Upper lobe of left lung (tissue), 4 donors: ENCODE results near the gene POTEF.

Experiments
- CTCF ChIP-seq, 6 experiments: fragments of 450-650 bp in 4 of 6; fragments of 200-600 bp in 2 of 6; sonication (generic) in 2 of 6; IDR thresholded peaks; one replicate each; pipeline ENCODE4 v1.5.1; 2016 to 2019; ENCODE audit warnings: antibody characterized with exemption in 6 of 6
- EP300 ChIP-seq, 4 donors: sonication (generic); formaldehyde crosslinking; IDR thresholded peaks; one replicate each; pipeline ENCODE4 v1.5.1; 2017; ENCODE audit warnings: antibody characterized with exemption in 4 of 4, control low read depth in 2 of 4
- POLR2A ChIP-seq, 4 donors: fragments of 450-650 bp; IDR thresholded peaks; one replicate each; pipeline ENCODE4 v1.5.1; 2016 to 2017; ENCODE audit warnings: antibody characterized with exemption in 4 of 4, mild to moderate bottlenecking in 2 of 4
- POLR2AphosphoS5 ChIP-seq, 2 donors: sonication (generic); formaldehyde crosslinking; IDR thresholded peaks; one replicate each; pipeline ENCODE4 v1.5.1; 2017; ENCODE audit warnings: antibody characterized with exemption in 2 of 2

- TF ChIP-seq POLR2A (IDR thresholded peaks at IDR 0.05) (no peak), POLR2AphosphoS5 (IDR thresholded peaks at IDR 0.05) (no peak), CTCF (IDR thresholded peaks at IDR 0.05) (no peak), EP300 (IDR thresholded peaks at IDR 0.05) (no peak)
Observed at GRCh38 chr2:130150181-130151144, 21.4 kb upstream of the POTEF start.
